Gastroesophageal sphincter (tissue), 4 donors: ENCODE measurements around the gene MMRN1. TPM values are rescaled to one million over a fixed set of nuclear protein-coding genes. Genes with fewer than 3 reads are reported as not detected.

Source experiments
- ATAC-seq: fragments of 150-250 bp; one replicate; pipeline ENCODE4 v1.9.1; 2016; ENCODE audit warnings: mild to moderate bottlenecking, moderate library complexity
- H3K27ac ChIP-seq, 4 donors: fragments of 200-600 bp; sonication (generic) in 3 of 4; 1 replicate in 3 of 4; 2 replicates in 1 of 4; pipeline ENCODE4 v1.5.1; 2016 to 2019
- H3K27me3 ChIP-seq: fragments of 200-600 bp; sonication (generic); one replicate; pipeline ENCODE4 v1.5.1; 2019
- H3K36me3 ChIP-seq, 2 donors: fragments of 200-600 bp; sonication (generic); one replicate each; pipeline ENCODE4 v1.5.1; 2019; ENCODE audit warnings: control low read depth in 1 of 2
- H3K4me1 ChIP-seq, 3 donors: fragments of 200-600 bp; sonication (generic); 1 replicate in 2 of 3; 2 replicates in 1 of 3; pipeline ENCODE4 v1.5.1; 2016 to 2019; ENCODE audit warnings: control low read depth in 2 of 3
- H3K4me3 ChIP-seq, 2 donors: fragments of 200-600 bp; sonication (generic); one replicate each; pipeline ENCODE4 v1.5.1; 2019; ENCODE audit warnings: mild to moderate bottlenecking in 1 of 2, moderate library complexity in 1 of 2
- H3K9me3 ChIP-seq, 3 donors: fragments of 200-600 bp; sonication (generic); one replicate each; pipeline ENCODE4 v1.5.1; 2017 to 2019; ENCODE audit warnings: control low read depth in 2 of 3
- EP300 ChIP-seq: sonication (generic); formaldehyde crosslinking; IDR thresholded peaks from one replicate; pipeline ENCODE4 v1.6.1; 2017; ENCODE audit warnings: antibody characterized with exemption, mild to moderate bottlenecking
- POLR2A ChIP-seq, 2 donors: fragments of 450-650 bp; IDR thresholded peaks; one replicate each; pipeline ENCODE4 v1.6.1; 2017; ENCODE audit warnings: antibody characterized with exemption in 2 of 2, mild to moderate bottlenecking in 2 of 2, moderate library complexity in 1 of 2
- POLR2AphosphoS5 ChIP-seq: sonication (generic); formaldehyde crosslinking; IDR thresholded peaks from one replicate; pipeline ENCODE4 v1.6.1; 2017; ENCODE audit warnings: antibody characterized with exemption
- WGBS, 2 donors: methylation state at CpG; one replicate each; pipeline ENCODE4 v1.1.5; 2018; ENCODE audit warnings: low coverage in 1 of 2; 5-methylcytosine and 5-hydroxymethylcytosine counted together
- total RNA-seq, 4 donors: library from RNA; depleted of rRNA; stranded (reverse); fragments of >200 nt; gene quantifications; one replicate each; pipeline ENCODE4 v1.1.0, GENCODE V29; 2016
- TF ChIP-seq, protein P1 (sequence below), 4 experiments: fragments of 200-600 bp in 2 of 4; fragments of 450-650 bp in 2 of 4; sonication (generic) in 1 of 4; IDR thresholded peaks; one replicate each; pipeline ENCODE4 v1.5.1; 2017 to 2019; ENCODE audit warnings: antibody characterized with exemption in 4 of 4, mild to moderate bottlenecking in 2 of 4, moderate library complexity in 2 of 4

Gene MMRN1
- total RNA-seq, 4 donors from 2014 or later = 1.9 to 75.2 (median 43.5) TPM

DNA sequence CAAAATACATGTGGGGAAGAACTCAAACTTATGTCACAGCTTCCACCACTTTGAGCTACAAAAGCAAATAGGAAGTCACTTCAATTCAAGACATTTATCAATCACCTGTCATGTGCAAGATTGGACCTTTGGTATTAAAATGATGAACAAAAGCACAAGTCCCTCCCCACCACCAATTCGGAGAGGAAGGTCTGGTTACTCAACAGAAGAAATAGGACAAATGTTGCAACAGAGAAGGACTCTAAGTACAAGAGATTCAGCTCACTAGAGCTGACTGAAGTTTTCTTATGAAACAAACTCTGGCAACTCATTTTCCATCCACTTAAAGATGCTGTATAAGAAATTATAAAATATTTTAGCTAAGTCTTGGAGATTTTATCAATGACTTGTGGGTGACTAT, 16.0 kb upstream of the MMRN1 start:
- ATAC-seq = no peak
- Histone ChIP-seq H3K27me3 (no peaks in the 10 kb centered on the region), H3K4me1 (no peaks in the 10 kb centered on the region), H3K27ac (no peak overlapping the region), H3K9me3 (no peaks in the 10 kb centered on the region), H3K36me3 (no peaks in the 10 kb centered on the region), H3K4me3 (no peak overlapping the region)
- 42 to 56% methylated on average over 1 of the region's 1 CpG for WGBS, 2 donors
- TF ChIP-seq, protein P1, sequence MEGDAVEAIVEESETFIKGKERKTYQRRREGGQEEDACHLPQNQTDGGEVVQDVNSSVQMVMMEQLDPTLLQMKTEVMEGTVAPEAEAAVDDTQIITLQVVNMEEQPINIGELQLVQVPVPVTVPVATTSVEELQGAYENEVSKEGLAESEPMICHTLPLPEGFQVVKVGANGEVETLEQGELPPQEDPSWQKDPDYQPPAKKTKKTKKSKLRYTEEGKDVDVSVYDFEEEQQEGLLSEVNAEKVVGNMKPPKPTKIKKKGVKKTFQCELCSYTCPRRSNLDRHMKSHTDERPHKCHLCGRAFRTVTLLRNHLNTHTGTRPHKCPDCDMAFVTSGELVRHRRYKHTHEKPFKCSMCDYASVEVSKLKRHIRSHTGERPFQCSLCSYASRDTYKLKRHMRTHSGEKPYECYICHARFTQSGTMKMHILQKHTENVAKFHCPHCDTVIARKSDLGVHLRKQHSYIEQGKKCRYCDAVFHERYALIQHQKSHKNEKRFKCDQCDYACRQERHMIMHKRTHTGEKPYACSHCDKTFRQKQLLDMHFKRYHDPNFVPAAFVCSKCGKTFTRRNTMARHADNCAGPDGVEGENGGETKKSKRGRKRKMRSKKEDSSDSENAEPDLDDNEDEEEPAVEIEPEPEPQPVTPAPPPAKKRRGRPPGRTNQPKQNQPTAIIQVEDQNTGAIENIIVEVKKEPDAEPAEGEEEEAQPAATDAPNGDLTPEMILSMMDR (IDR thresholded peaks at IDR 0.05) = no peak
- TF ChIP-seq POLR2A (IDR thresholded peaks at IDR 0.05) (no peak), POLR2AphosphoS5 (no peak), EP300 (no peak)

DNA sequence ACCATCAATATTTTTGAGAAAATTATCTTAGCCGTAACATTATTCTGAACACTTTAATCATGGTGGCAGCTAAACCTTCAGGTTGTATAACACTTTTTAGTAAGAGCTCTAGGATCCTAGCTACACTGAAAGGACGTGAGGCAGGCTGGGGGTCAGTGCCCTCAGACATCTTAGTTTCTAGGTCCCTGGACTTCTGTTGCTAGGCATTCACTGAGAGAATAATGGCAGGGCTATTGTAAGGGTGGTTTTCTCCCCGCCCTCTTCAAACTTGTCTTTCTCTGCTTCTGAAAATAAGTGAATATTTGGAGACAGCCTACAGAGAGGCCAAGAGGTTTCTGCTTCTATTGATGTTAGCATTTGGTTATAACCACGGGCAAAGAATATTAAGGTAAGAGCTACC, 15.4 kb upstream of the MMRN1 start:
- no peak for TF ChIP-seq EP300
- no peak for TF ChIP-seq POLR2A (IDR thresholded peaks at IDR 0.05)
- TF ChIP-seq, protein P1 (IDR thresholded peaks at IDR 0.05) = no peak
- TF ChIP-seq POLR2AphosphoS5 = no peak
- Histone ChIP-seq H3K27me3 (no peaks in the 10 kb centered on the region), H3K27ac (no peak overlapping the region), H3K4me3 (no peak overlapping the region), H3K36me3 (no peaks in the 10 kb centered on the region), H3K9me3 (no peaks in the 10 kb centered on the region), H3K4me1 (no peaks in the 10 kb centered on the region)
- no peak for ATAC-seq
- WGBS, 2 donors = 75 to 79% methylated on average over 4 of the region's 4 CpGs

DNA sequence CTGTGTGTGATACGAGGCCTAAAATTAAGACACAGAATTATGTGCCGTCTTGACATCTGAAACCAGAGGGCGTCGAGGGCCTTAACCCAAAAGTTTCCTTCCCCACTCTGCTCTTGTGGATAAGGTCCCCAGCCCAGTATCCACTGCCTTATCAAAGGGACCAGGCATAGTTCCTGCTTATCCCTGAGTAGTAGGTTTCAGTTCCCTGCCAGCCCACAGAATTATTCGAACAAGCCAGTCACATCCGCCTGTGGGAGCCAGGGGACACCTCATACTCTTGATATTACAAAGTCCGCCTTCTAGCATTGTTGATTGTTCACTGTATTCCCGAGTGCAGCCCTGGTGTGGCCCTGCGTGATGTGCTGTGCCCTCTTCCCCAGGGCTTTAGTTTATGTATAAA, 5.4 kb upstream of the MMRN1 start:
- ATAC-seq = peak; percentile 28
- no peaks in the 10 kb centered on the region for H3K9me3 ChIP-seq
- 64 to 85% methylated on average over 9 of the region's 9 CpGs for WGBS, 2 donors

DNA sequence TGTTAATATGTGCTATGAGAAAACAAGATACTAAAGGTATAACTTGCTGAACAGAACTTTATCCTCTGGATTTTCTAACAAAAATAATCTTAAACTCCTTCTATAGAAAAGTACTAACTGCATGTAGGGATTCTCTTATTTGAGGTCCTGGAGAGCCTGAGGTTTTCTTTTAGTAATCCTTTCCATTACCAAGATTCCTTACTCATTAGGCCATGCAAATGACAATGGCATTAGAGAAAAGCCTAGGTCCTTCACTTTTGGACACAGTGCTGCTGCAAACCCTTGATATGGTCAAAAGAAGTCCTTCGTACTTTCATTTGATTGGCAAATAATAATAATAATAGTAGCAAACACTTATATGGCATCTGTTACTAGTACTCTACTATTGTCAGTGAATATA, 3.2 kb downstream of the MMRN1 start:
- H3K27me3 ChIP-seq = no peaks in the 10 kb centered on the region
- ATAC-seq = no peak

More for the DNA sequence above, 5.4 kb upstream of the MMRN1 start:
- Histone ChIP-seq H3K4me1 (no peaks in the 10 kb centered on the region), H3K36me3 (no peaks in the 10 kb centered on the region), H3K4me3 (no peak overlapping the region), H3K27ac (no peak overlapping the region), H3K27me3 (no peaks in the 10 kb centered on the region)
- TF ChIP-seq EP300 = no peak
- TF ChIP-seq POLR2AphosphoS5 = no peak
- TF ChIP-seq, protein P1 (IDR thresholded peaks at IDR 0.05) = no peak
- no peak for TF ChIP-seq POLR2A (IDR thresholded peaks at IDR 0.05)

DNA sequence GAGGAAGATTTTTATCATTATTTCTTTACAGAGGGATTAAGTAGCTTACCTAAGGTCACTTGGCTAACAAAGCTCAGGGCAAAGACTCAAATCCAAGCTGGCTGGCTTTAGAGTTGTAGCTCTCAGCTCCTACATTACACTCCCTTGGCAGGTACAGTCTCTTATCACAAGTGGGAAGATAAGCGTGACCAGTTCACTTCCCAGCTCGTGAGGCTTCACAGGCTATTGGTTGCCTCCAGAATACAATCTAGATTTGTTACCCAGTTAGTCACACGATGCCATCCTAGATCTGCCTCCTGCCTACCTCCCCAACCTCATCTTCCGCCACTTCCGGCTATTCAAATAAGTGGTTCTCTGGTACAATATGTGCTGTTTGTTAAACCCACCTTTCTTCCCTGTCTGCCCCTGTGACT, 3.7 kb downstream of the MMRN1 start:
- no peaks in the 10 kb centered on the region for H3K27me3 ChIP-seq
- H3K9me3 ChIP-seq = no peaks in the 10 kb centered on the region
- H3K27ac ChIP-seq = no peak overlapping the region
- no peaks in the 10 kb centered on the region for H3K36me3 ChIP-seq
- WGBS, 2 donors = 62 to 84% methylated on average over 5 of the region's 5 CpGs
- no peaks in the 10 kb centered on the region for H3K4me1 ChIP-seq
- no peak for ATAC-seq
- TF ChIP-seq EP300 (no peak), POLR2A (IDR thresholded peaks at IDR 0.05) (no peak)
- H3K4me3 ChIP-seq = no peak overlapping the region

More for the DNA sequence above, 3.2 kb downstream of the MMRN1 start:
- WGBS, 2 donors = 83% methylated on average over 1 of the region's 1 CpG; no CpG with 5 or more reads in 1 of the 2 donors
- TF ChIP-seq, protein P1 (IDR thresholded peaks at IDR 0.05) = no peak
- TF ChIP-seq EP300 = no peak
- TF ChIP-seq POLR2AphosphoS5 = no peak
- TF ChIP-seq POLR2A (IDR thresholded peaks at IDR 0.05) = no peak
- H3K4me3 ChIP-seq = no peak overlapping the region
- no peaks in the 10 kb centered on the region for H3K36me3 ChIP-seq
- no peak overlapping the region for H3K27ac ChIP-seq
- H3K9me3 ChIP-seq = no peaks in the 10 kb centered on the region
- no peaks in the 10 kb centered on the region for H3K4me1 ChIP-seq
